Measurements from ENCODE around the gene FAHD2A. TPM values are rescaled to one million over a fixed set of nuclear protein-coding genes. Genes with fewer than 3 reads are reported as not detected.
A peak's percentile ranks its signal among the peaks of the same experiment; 100 is the strongest.

FAHD2A gene
- total RNA-seq, 1 donor: 21.4 TPM

- Histone ChIP-seq H4K20me1 (ENCODE audit: insufficient read depth, low read length) (peaks cover 4% of the 10 kb centered on the region), H2AFZ (ENCODE audit: low read length) (no peak overlapping the region), H3K4me2 (ENCODE audit: insufficient read depth, low read length) (no peak overlapping the region), H3K36me3 (ENCODE audit: insufficient read depth, low read length) (no peaks in the 10 kb centered on the region), H3K4me1 (ENCODE audit: insufficient read depth, low read length) (no peaks in the 10 kb centered on the region), H3K79me2 (ENCODE audit: insufficient read depth, low read length) (no peaks in the 10 kb centered on the region), H3K27me3 (ENCODE audit: insufficient read depth, low read length) (peaks cover 5% of the 10 kb centered on the region), H3K9me3 (ENCODE audit: low read depth, low read length) (no peaks in the 10 kb centered on the region), H3K27ac (ENCODE audit: low read depth, low read length) (no peak overlapping the region), H3K4me3 (ENCODE audit: insufficient read depth, low read length) (no peak overlapping the region)
- no peak for TF ChIP-seq CTCF (IDR thresholded peaks at IDR 0.05; ENCODE audit: extremely low read depth, low read depth, low read length)
- no peak for DNase-seq (ENCODE audit: insufficient read length, low spot score, missing footprints)
These were observed 40.0 kb upstream of the FAHD2A start for GRCh38 chr2:95362486-95362885.

- Histone ChIP-seq H3K79me2 (ENCODE audit: insufficient read depth, low read length) (no peaks in the 10 kb centered on the region), H3K4me1 (ENCODE audit: insufficient read depth, low read length) (no peaks in the 10 kb centered on the region), H3K36me3 (ENCODE audit: insufficient read depth, low read length) (no peaks in the 10 kb centered on the region), H3K27me3 (ENCODE audit: insufficient read depth, low read length) (peaks cover 5% of the 10 kb centered on the region), H3K4me3 (ENCODE audit: insufficient read depth, low read length) (no peak overlapping the region), H3K9me3 (ENCODE audit: low read depth, low read length) (no peaks in the 10 kb centered on the region), H2AFZ (ENCODE audit: low read length) (no peak overlapping the region), H3K4me2 (ENCODE audit: insufficient read depth, low read length) (no peak overlapping the region), H3K27ac (ENCODE audit: low read depth, low read length) (no peak overlapping the region), H4K20me1 (ENCODE audit: insufficient read depth, low read length) (no peaks in the 10 kb centered on the region)
- DNase-seq (ENCODE audit: insufficient read length, low spot score, missing footprints): no peak
- TF ChIP-seq CTCF (IDR thresholded peaks at IDR 0.05; ENCODE audit: extremely low read depth, low read depth, low read length): no peak
These were observed 36.0 kb upstream of the FAHD2A start for GRCh38 chr2:95366514-95366913.

GRCh38 chr2:95372216-95372829 lies 30.2 kb upstream of the FAHD2A start:
- Histone ChIP-seq H4K20me1 (ENCODE audit: insufficient read depth, low read length) (no peaks in the 10 kb centered on the region), H3K27me3 (ENCODE audit: insufficient read depth, low read length) (no peaks in the 10 kb centered on the region), H2AFZ (ENCODE audit: low read length) (no peak overlapping the region), H3K36me3 (ENCODE audit: insufficient read depth, low read length) (no peaks in the 10 kb centered on the region), H3K79me2 (ENCODE audit: insufficient read depth, low read length) (no peaks in the 10 kb centered on the region), H3K4me1 (ENCODE audit: insufficient read depth, low read length) (no peaks in the 10 kb centered on the region), H3K4me2 (ENCODE audit: insufficient read depth, low read length) (no peak overlapping the region), H3K9me3 (ENCODE audit: low read depth, low read length) (no peaks in the 10 kb centered on the region), H3K27ac (ENCODE audit: low read depth, low read length) (no peak overlapping the region), H3K4me3 (ENCODE audit: insufficient read depth, low read length) (no peak overlapping the region)
- peak; percentile 14 for DNase-seq (ENCODE audit: insufficient read length, low spot score, missing footprints)
- no peak for TF ChIP-seq CTCF (IDR thresholded peaks at IDR 0.05; ENCODE audit: extremely low read depth, low read depth, low read length)

- no peak overlapping the region for H3K4me3 ChIP-seq (ENCODE audit: insufficient read depth, low read length)
- no peak overlapping the region for H2AFZ ChIP-seq (ENCODE audit: low read length)
- no peaks in the 10 kb centered on the region for H4K20me1 ChIP-seq (ENCODE audit: insufficient read depth, low read length)
- H3K27me3 ChIP-seq (ENCODE audit: insufficient read depth, low read length): no peaks in the 10 kb centered on the region
- no peak for TF ChIP-seq CTCF (IDR thresholded peaks at IDR 0.05; ENCODE audit: extremely low read depth, low read depth, low read length)
- no peak overlapping the region for H3K4me2 ChIP-seq (ENCODE audit: insufficient read depth, low read length)
- no peaks in the 10 kb centered on the region for H3K79me2 ChIP-seq (ENCODE audit: insufficient read depth, low read length)
- H3K9me3 ChIP-seq (ENCODE audit: low read depth, low read length): no peaks in the 10 kb centered on the region
- DNase-seq (ENCODE audit: insufficient read length, low spot score, missing footprints): peak; percentile 27
- no peak overlapping the region for H3K27ac ChIP-seq (ENCODE audit: low read depth, low read length)
- H3K36me3 ChIP-seq (ENCODE audit: insufficient read depth, low read length): no peaks in the 10 kb centered on the region
- no peaks in the 10 kb centered on the region for H3K4me1 ChIP-seq (ENCODE audit: insufficient read depth, low read length)
These were observed 29.7 kb upstream of the FAHD2A start for GRCh38 chr2:95372845-95373244.

Data from osteoblast (primary cell).